Measurements from ENCODE around the gene TMTC3.

- TF ChIP-seq GATA2 (IDR thresholded peaks at IDR 0.05; ENCODE audit: low read depth, low read length) (no peak), GATA3 (IDR thresholded peaks at IDR 0.05; ENCODE audit: low read depth, low read length) (no peak)
Observed at GRCh38 chr12:88238406-88238805, 96.3 kb downstream of the TMTC3 start.
